Bronchial epithelial cell (primary cell): ENCODE data around the gene IDH2. TPM values are rescaled to one million over a fixed set of nuclear protein-coding genes. Genes with fewer than 3 reads are reported as not detected.

ENCODE experiments used
- DNase-seq: peaks from one replicate; pipeline ENCODE4 v3.0.0-alpha.2; 2010; ENCODE audit warnings: low read depth
- FAIRE-seq: peaks from 2 replicates; lab custom pipeline; 2011; peaks lifted over from hg19 to GRCh38; lab: Jason Lieb, UNC
- H3K27me3 ChIP-seq: 2 replicates; pipeline ENCODE4 v1.5.1; 2011; ENCODE audit warnings: low read length; ENCODE audit not compliant: control insufficient read depth, insufficient read depth
- H3K36me3 ChIP-seq: 2 replicates; pipeline ENCODE4 v1.5.1; 2011; ENCODE audit warnings: low read length; ENCODE audit not compliant: control insufficient read depth, insufficient read depth
- H3K4me3 ChIP-seq: 2 replicates; pipeline ENCODE4 v1.5.1; 2011; ENCODE audit warnings: mild to moderate bottlenecking, low read depth, low read length, control low read depth
- CTCF ChIP-seq: IDR thresholded peaks from 2 replicates; pipeline ENCODE4 v1.5.1; 2011; ENCODE audit warnings: mild to moderate bottlenecking, moderate library complexity, low read length, control low read depth, inconsistent platforms; ENCODE audit not compliant: insufficient read depth, severe bottlenecking
- total RNA-seq: library from RNA; depleted of rRNA; stranded (reverse); fragments of >200 nt; gene quantifications from 2 replicates; pipeline ENCODE4 v1.2.1, GENCODE V29; 2014

Gene IDH2
- total RNA-seq, 1 donor from 2014 or later = 29.5 TPM

- Histone ChIP-seq H3K27me3 (no peaks in the 10 kb centered on the region), H3K36me3 (no peaks in the 10 kb centered on the region), H3K4me3 (no peak overlapping the region)
- no peak for DNase-seq
- TF ChIP-seq CTCF = no peak
- no peak for FAIRE-seq
These were observed 53.2 kb downstream of the IDH2 start for GRCh38 chr15:90049030-90049429.

- Histone ChIP-seq H3K27me3 (no peaks in the 10 kb centered on the region), H3K36me3 (no peaks in the 10 kb centered on the region), H3K4me3 (no peak overlapping the region)
- no peak for DNase-seq
- TF ChIP-seq CTCF = no peak
- FAIRE-seq = no peak
These were observed 54.2 kb downstream of the IDH2 start for GRCh38 chr15:90047956-90048575.

- H3K4me3 ChIP-seq = no peak overlapping the region
- H3K36me3 ChIP-seq = no peaks in the 10 kb centered on the region
- DNase-seq (peak; percentile 81), FAIRE-seq (no peak)
- no peak for TF ChIP-seq CTCF
- H3K27me3 ChIP-seq = no peaks in the 10 kb centered on the region
These were observed 55.3 kb downstream of the IDH2 start for GRCh38 chr15:90046911-90047392.

GRCh38 chr15:90046289-90046688 is 56.0 kb downstream of the IDH2 start:
- DNase-seq (no peak), FAIRE-seq (no peak)

GRCh38 chr15:90044916-90045371 is 57.3 kb downstream of the IDH2 start:
- H3K27me3 ChIP-seq = no peaks in the 10 kb centered on the region
- no peak for TF ChIP-seq CTCF
- DNase-seq (no peak), FAIRE-seq (no peak)
- H3K4me3 ChIP-seq = no peak overlapping the region
- no peaks in the 10 kb centered on the region for H3K36me3 ChIP-seq

More at GRCh38 chr15:90046289-90046688, 56.0 kb downstream of the IDH2 start:
- Histone ChIP-seq H3K4me3 (no peak overlapping the region), H3K36me3 (no peaks in the 10 kb centered on the region), H3K27me3 (no peaks in the 10 kb centered on the region)
- TF ChIP-seq CTCF = no peak

- Histone ChIP-seq H3K36me3 (no peaks in the 10 kb centered on the region), H3K4me3 (no peak overlapping the region), H3K27me3 (no peaks in the 10 kb centered on the region)
- FAIRE-seq = no peak
- DNase-seq = no peak
- TF ChIP-seq CTCF = no peak
These were observed 58.1 kb downstream of the IDH2 start for GRCh38 chr15:90044191-90044590.
